H1 (cell line): Measurements from ENCODE around the gene PNMA6E.

Experiments
- EZH2 ChIP-seq: fragments of 200-600 bp; sonication (generic); IDR thresholded peaks from 2 replicates; pipeline ENCODE4 v1.7.1; 2012; ENCODE audit warnings: low read depth, mild to moderate bottlenecking, moderate library complexity, low read length, inconsistent platforms; ENCODE audit not compliant: severe bottlenecking
- JUND ChIP-seq: IDR thresholded peaks from 2 replicates; pipeline ENCODE4 v1.6.1; 2011; ENCODE audit warnings: mild to moderate bottlenecking, improper control_type of control experiment, low read length
- POLR2A ChIP-seq, 2 experiments: IDR thresholded peaks; 1 replicate in 1 of 2; 2 replicates in 1 of 2; pipeline ENCODE4 v1.6.1; 2011; ENCODE audit warnings: low read depth in 2 of 2, low read length in 2 of 2, mild to moderate bottlenecking in 2 of 2; ENCODE audit errors: control extremely low read depth in 1 of 2
- POLR2AphosphoS5 ChIP-seq: IDR thresholded peaks from 2 replicates; pipeline ENCODE4 v1.6.1; 2011; ENCODE audit warnings: low read depth, low read length
- TF ChIP-seq, protein P1 (sequence below): IDR thresholded peaks from 2 replicates; pipeline ENCODE4 v1.6.1; 2011; ENCODE audit warnings: low read length, improper control_type of control experiment

GRCh38 chrX:153382563-153383482 lies 18.3 kb downstream of the PNMA6E start:
- TF ChIP-seq POLR2AphosphoS5 (no peak), POLR2A (IDR thresholded peaks at IDR 0.05; ENCODE audit: control extremely low read depth in 1 of 2, low read depth in 2 of 2, low read length in 2 of 2) (no peak), EZH2 (no peak), JUND (no peak)
- TF ChIP-seq, protein P1, sequence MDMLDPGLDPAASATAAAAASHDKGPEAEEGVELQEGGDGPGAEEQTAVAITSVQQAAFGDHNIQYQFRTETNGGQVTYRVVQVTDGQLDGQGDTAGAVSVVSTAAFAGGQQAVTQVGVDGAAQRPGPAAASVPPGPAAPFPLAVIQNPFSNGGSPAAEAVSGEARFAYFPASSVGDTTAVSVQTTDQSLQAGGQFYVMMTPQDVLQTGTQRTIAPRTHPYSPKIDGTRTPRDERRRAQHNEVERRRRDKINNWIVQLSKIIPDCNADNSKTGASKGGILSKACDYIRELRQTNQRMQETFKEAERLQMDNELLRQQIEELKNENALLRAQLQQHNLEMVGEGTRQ, result no peak
